ENCODE measurements around the gene TXNDC12. TPM values are rescaled to one million over a fixed set of nuclear protein-coding genes. Genes with fewer than 3 reads are reported as not detected.
"Not testable (repeated sequence)": the region's sequence is repeated elsewhere in the genome, so short reads cannot be mapped to it uniquely, and the experiment has no call there.

TXNDC12 gene
- total RNA-seq, 1 experiment from 2014 or later = 16.2 TPM

- DNase-seq = no peak
- Histone ChIP-seq H3K9me3 (no peaks in the 10 kb centered on the region), H3K36me3 (peaks cover 27% of the 10 kb centered on the region), H3K27me3 (no peaks in the 10 kb centered on the region), H3K4me3 (no peak overlapping the region)
Measured at GRCh38 chr1:52026278-52026677, 28.7 kb downstream of the TXNDC12 start.

GRCh38 chr1:52022133-52022532 lies 32.9 kb downstream of the TXNDC12 start:
- Histone ChIP-seq H3K27me3 (no peaks in the 10 kb centered on the region), H3K4me3 (no peak overlapping the region), H3K9me3 (no peaks in the 10 kb centered on the region), H3K36me3 (peaks cover 30% of the 10 kb centered on the region)
- no peak for DNase-seq

GRCh38 chr1:52008071-52008809 lies 46.8 kb downstream of the TXNDC12 start:
- H3K4me3 ChIP-seq = no peak overlapping the region
- H3K36me3 ChIP-seq = no peaks in the 10 kb centered on the region
- H3K27me3 ChIP-seq = no peaks in the 10 kb centered on the region
- no peaks in the 10 kb centered on the region; the same call in 1 of the 2 replicates for H3K9me3 ChIP-seq
- no peak for DNase-seq

GRCh38 chr1:52007215-52008002 lies 47.6 kb downstream of the TXNDC12 start:
- H3K4me3 ChIP-seq = no peak overlapping the region
- no peak for DNase-seq
- H3K27me3 ChIP-seq = no peaks in the 10 kb centered on the region
- H3K9me3 ChIP-seq = no peaks in the 10 kb centered on the region; the same call in 1 of the 2 replicates
- H3K36me3 ChIP-seq = no peaks in the 10 kb centered on the region

- H3K9me3 ChIP-seq, DNase-seq, H3K36me3 ChIP-seq: not testable (repeated sequence)
Measured at GRCh38 chr1:52006081-52006553, 48.9 kb downstream of the TXNDC12 start.

GRCh38 chr1:52005548-52005947 lies 49.4 kb downstream of the TXNDC12 start:
- not testable (repeated sequence) for DNase-seq, H3K9me3 ChIP-seq, H3K4me3 ChIP-seq, H3K27me3 ChIP-seq, H3K36me3 ChIP-seq

More at GRCh38 chr1:52006081-52006553, 48.9 kb downstream of the TXNDC12 start:
- H3K4me3 ChIP-seq, H3K27me3 ChIP-seq: not testable (repeated sequence)

- Histone ChIP-seq H3K27me3 (no peaks in the 10 kb centered on the region), H3K36me3 (no peaks in the 10 kb centered on the region), H3K9me3 (no peaks in the 10 kb centered on the region; the same call in 1 of the 2 replicates), H3K4me3 (no peak overlapping the region)
- DNase-seq = no peak
Measured at GRCh38 chr1:52003877-52004276, 51.1 kb downstream of the TXNDC12 start.

- no peaks in the 10 kb centered on the region for H3K27me3 ChIP-seq
- peak; percentile 36 for DNase-seq
- no peak overlapping the region for H3K4me3 ChIP-seq
- H3K36me3 ChIP-seq = no peaks in the 10 kb centered on the region
- no peaks in the 10 kb centered on the region for H3K9me3 ChIP-seq
Measured at GRCh38 chr1:52002038-52002917, 52.7 kb downstream of the TXNDC12 start.

GRCh38 chr1:51998701-51999100 lies 56.3 kb downstream of the TXNDC12 start:
- no peaks in the 10 kb centered on the region for H3K9me3 ChIP-seq
- no peaks in the 10 kb centered on the region for H3K36me3 ChIP-seq
- DNase-seq = no peak
- no peak overlapping the region for H3K4me3 ChIP-seq
- H3K27me3 ChIP-seq = no peaks in the 10 kb centered on the region

GRCh38 chr1:51997974-51998382 lies 57.0 kb downstream of the TXNDC12 start:
- H3K36me3 ChIP-seq = no peaks in the 10 kb centered on the region
- no peak for DNase-seq
- no peaks in the 10 kb centered on the region for H3K27me3 ChIP-seq

GRCh38 chr1:51990478-51990965 lies 64.5 kb downstream of the TXNDC12 start, which contains the start of gene RAB3B:
TSS of gene RAB3B (minus strand) at chr1:51990700. CDS start at chr1:51977117, 13,583 bp downstream.
- H3K4me3 ChIP-seq = peak within 1 kb of the TSS; percentile 51
- DNase-seq = peak; percentile 70
- no peaks in the 10 kb centered on the region for H3K9me3 ChIP-seq
- H3K27me3 ChIP-seq = peaks cover 7% of the 10 kb centered on the region
- H3K36me3 ChIP-seq = no peaks in the 10 kb centered on the region

More at GRCh38 chr1:51997974-51998382, 57.0 kb downstream of the TXNDC12 start:
- Histone ChIP-seq H3K4me3 (no peak overlapping the region), H3K9me3 (no peaks in the 10 kb centered on the region)

GRCh38 chr1:51989582-51990477 lies 65.2 kb downstream of the TXNDC12 start:
- Histone ChIP-seq H3K27me3 (peaks cover 7% of the 10 kb centered on the region), H3K4me3 (peak overlapping the region; percentile 51), H3K36me3 (no peaks in the 10 kb centered on the region), H3K9me3 (no peaks in the 10 kb centered on the region)
- DNase-seq = no peak

- no peaks in the 10 kb centered on the region for H3K36me3 ChIP-seq
- H3K27me3 ChIP-seq = peaks cover 7% of the 10 kb centered on the region
- no peak for DNase-seq
- no peak overlapping the region for H3K4me3 ChIP-seq
- H3K9me3 ChIP-seq = no peaks in the 10 kb centered on the region
Measured at GRCh38 chr1:51988254-51988653, 66.7 kb downstream of the TXNDC12 start.

- DNase-seq = no peak
- no peaks in the 10 kb centered on the region for H3K9me3 ChIP-seq
- no peaks in the 10 kb centered on the region for H3K36me3 ChIP-seq
- peaks cover 5% of the 10 kb centered on the region for H3K27me3 ChIP-seq
- H3K4me3 ChIP-seq = no peak overlapping the region
Measured at GRCh38 chr1:51986718-51987117, 68.3 kb downstream of the TXNDC12 start.

GRCh38 chr1:51982161-51982560 lies 72.8 kb downstream of the TXNDC12 start:
- Histone ChIP-seq H3K9me3 (no peaks in the 10 kb centered on the region), H3K4me3 (no peak overlapping the region), H3K36me3 (no peaks in the 10 kb centered on the region), H3K27me3 (no peaks in the 10 kb centered on the region)
- DNase-seq = no peak

All from MG63 (cell line).